ENCODE data around the gene CUL1.

CUL1 gene

DNA sequence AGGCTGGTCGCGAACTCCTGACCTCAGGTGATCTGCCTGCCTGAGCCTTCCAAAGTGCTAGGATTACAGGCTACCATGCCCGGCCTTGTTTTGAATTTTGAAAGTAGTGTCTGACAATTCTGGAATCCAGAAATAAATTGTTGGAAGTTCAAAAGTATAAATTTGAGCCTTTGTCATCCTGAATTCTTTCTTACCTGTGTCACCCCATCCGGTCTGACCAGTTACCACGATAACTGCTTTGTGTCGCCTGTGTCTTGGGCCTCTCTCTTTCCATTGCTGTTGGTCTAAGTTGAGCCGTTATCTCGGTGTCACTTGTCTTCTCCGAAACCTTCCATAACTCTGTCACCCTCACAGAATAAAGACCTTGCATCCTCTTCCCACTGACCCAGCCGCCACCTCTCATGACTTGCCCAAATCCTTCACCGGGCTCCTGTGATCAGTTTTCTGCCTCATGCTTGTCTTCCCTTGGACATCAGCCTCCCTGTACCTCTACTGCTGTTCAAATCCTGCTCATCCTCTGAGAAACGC, 18.6 kb downstream of the CUL1 start:
- TF ChIP-seq, protein P1, sequence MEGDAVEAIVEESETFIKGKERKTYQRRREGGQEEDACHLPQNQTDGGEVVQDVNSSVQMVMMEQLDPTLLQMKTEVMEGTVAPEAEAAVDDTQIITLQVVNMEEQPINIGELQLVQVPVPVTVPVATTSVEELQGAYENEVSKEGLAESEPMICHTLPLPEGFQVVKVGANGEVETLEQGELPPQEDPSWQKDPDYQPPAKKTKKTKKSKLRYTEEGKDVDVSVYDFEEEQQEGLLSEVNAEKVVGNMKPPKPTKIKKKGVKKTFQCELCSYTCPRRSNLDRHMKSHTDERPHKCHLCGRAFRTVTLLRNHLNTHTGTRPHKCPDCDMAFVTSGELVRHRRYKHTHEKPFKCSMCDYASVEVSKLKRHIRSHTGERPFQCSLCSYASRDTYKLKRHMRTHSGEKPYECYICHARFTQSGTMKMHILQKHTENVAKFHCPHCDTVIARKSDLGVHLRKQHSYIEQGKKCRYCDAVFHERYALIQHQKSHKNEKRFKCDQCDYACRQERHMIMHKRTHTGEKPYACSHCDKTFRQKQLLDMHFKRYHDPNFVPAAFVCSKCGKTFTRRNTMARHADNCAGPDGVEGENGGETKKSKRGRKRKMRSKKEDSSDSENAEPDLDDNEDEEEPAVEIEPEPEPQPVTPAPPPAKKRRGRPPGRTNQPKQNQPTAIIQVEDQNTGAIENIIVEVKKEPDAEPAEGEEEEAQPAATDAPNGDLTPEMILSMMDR (IDR thresholded peaks at IDR 0.05; ENCODE audit: borderline replicate concordance, insufficient read depth, low read depth, low read length): no peak
- H3K4me3 ChIP-seq (ENCODE audit: low read depth, low read length): no peak overlapping the region

DNA sequence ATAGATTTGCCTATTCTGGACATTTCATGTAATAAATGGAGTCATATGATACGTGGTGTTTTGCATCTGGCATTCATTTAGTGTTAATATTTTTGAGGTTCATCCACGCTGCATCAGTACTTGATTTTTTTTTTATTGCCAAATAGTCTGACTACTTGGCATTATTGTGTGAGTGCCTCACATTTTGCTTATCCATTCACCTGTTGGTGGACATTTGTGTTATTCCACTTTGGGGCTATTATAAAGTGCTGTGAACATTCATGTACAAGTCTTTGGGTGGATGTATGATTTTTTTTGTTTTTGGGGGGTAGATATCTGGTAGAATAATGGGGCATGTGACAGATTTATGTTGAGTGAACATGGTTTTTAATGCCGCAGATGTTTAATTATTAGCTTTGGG, 19.7 kb downstream of the CUL1 start:
- TF ChIP-seq, protein P1 (IDR thresholded peaks at IDR 0.05; ENCODE audit: borderline replicate concordance, insufficient read depth, low read depth, low read length): no peak
- H3K4me3 ChIP-seq (ENCODE audit: low read depth, low read length): no peak overlapping the region

DNA sequence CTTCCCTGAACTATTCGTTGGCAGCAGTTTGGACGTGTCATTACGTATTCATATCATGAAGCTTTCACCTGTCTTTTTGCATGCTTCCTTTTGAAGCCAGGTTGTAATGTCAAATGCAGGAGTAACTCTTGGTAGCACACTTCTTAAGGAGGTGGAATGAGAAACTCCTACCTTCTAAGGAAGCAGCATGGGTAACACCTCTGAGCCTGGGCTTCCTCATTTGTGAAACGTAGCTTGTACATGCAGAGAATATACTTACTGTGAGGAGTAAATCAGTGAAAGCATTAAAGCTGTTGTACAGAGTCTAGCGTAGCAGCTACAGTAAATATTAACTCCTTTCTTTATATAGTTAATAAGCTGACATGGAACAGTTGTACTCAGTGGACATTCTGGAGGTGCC, 21.1 kb downstream of the CUL1 start:
- TF ChIP-seq, protein P1 (IDR thresholded peaks at IDR 0.05; ENCODE audit: borderline replicate concordance, insufficient read depth, low read depth, low read length): no peak
- H3K4me3 ChIP-seq (ENCODE audit: low read depth, low read length): no peak overlapping the region

DNA sequence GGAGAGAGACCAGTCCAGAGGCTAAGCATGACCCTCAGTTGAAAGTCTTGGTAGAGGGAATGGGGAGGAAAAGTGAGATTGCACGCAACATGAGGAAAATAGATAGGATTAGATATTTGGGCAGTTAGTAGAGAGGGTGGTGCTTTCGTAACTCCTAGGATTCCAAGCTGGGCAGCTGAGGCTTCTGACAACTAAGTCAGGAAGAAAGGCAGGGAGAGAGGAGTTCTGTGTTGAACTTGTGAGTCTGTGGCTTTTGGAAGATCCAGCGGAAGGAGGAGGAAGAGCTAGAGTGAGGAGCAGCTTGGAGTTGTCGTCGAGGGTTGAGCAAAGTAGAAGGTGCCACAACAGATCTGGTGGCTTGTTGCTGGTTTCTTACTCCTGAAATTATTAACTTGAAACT, 21.8 kb downstream of the CUL1 start:
- TF ChIP-seq, protein P1 (IDR thresholded peaks at IDR 0.05; ENCODE audit: borderline replicate concordance, insufficient read depth, low read depth, low read length): no peak
- no peak overlapping the region for H3K4me3 ChIP-seq (ENCODE audit: low read depth, low read length)

DNA sequence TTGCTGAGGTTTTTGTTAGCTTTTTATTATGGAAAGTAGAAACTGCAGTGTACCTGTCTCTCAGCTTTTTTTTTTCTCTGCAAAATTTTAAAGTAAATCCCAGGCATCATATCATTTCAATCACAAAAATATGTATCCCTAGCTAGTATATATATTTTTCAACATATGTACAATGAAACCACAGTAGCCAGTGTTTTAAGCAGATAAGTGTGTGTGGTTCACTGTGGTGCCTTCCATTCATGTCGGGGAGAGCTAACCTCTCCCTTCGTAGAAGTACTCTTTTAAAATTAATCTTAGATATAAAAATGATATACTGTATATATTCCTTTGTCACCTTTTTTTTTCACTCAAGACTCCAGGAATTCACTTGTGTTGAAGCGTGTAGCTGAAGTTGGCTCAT, 22.7 kb downstream of the CUL1 start:
- TF ChIP-seq, protein P1 (IDR thresholded peaks at IDR 0.05; ENCODE audit: borderline replicate concordance, insufficient read depth, low read depth, low read length): no peak
- H3K4me3 ChIP-seq (ENCODE audit: low read depth, low read length): no peak overlapping the region

DNA sequence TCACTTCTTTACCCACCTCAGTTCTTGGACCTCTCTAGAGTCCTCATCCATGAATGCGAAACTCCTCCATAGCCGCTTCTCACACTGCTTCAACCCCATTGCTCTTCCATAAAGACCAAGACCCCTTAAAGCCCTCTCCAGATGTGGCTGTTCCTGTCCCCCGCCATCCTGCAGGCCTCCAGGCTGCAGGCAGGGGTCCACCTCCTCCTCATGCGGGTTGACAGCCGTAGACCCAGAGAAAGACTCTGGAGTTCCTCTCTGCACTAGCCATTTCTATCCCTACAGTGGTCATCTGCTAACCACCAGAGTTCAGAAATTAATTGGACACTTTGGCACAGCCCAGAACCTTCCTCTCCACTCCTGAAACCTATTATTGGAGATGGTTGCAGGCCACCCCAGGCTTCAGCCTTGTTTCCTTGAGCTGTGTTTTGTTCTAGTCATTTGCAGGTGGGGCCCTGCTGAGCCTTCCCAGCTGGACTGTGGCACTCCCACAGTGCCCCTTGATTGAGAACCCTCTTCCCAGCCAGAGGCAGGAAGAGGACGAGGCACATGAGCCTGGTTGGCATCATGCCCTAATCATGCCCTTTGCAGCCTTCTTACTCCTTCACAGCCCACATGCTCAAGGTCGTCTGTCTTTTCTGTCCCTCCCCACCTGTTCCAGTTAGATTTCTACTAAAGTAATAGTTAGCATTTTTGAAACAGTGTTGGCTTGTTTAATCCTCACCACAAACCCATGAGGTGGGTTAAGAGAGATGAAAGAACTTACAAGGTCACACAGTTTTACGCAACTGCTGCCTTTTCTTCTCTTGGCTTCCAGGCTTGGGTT, 23.9 kb downstream of the CUL1 start:
- TF ChIP-seq, protein P1 (IDR thresholded peaks at IDR 0.05; ENCODE audit: borderline replicate concordance, insufficient read depth, low read depth, low read length): no peak

DNA sequence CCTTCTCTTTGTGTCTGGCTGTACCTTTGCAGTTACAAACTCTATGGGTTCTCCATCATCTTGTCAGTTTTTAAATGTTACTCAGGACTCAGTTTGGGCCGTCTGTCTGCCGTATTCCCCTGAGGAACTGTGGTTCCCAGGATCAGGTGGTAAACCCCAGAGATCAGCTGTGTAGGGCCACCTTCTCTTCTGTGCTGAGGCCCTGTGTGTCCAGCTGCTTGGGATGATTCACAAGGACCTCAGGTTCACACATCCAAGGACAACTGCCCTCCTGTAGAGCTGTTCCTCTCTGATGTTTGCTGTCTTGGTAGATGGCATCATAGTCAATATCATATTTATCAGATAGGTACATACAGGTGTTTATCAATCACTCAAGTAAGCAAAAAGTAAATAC, 24.5 kb downstream of the CUL1 start:
- TF ChIP-seq, protein P1 (IDR thresholded peaks at IDR 0.05; ENCODE audit: borderline replicate concordance, insufficient read depth, low read depth, low read length): no peak
- no peak overlapping the region for H3K4me3 ChIP-seq (ENCODE audit: low read depth, low read length)

More for the DNA sequence above, 23.9 kb downstream of the CUL1 start:
- no peak overlapping the region for H3K4me3 ChIP-seq (ENCODE audit: low read depth, low read length)

Data from GM12875 (cell line).